ENCODE measurements around the gene EOLA1. TPM values are rescaled to one million over a fixed set of nuclear protein-coding genes. Genes with fewer than 3 reads are reported as not detected.
"Not testable (repeated sequence)": the region's sequence is repeated elsewhere in the genome, so short reads cannot be mapped to it uniquely, and the experiment has no call there.

EOLA1 gene
- total RNA-seq, 2 donors from 2014 or later = 66.3 to 72.5 TPM

DNA sequence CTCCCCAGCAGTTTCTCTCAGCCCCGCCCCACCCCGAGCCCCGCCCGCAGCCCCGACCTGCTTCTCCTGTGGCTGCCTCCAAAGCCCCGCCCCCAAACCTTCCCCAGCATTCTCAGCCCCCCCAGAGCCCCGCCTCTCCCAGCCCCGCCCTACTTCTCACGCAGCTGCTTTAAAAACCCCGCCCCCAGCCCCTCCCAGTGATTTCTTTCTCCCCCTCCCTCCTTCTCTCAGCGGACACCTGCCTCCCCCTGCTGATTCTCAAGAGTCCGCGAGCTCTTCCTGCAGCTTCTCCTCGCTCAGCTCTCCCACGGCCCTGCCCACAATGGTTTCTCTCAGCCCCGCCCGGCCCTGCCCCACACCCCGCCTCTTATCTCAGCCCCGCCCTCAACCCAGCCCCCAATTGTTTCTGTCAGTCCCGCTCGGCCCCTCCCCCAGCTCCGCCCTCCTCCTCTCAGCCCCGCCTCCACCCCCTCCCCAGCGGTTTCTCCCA, 636 bp upstream of the EOLA1 start:
- Mint-ChIP-seq H3K36me3 (ENCODE audit: low read depth) (no peaks in the 10 kb centered on the region), H3K27ac (peak overlapping the region; percentile 96), H3K4me1 (peaks cover 7% of the 10 kb centered on the region), H3K4me3 (peak overlapping the region; percentile 96), H3K27me3 (no peaks in the 10 kb centered on the region)
- ATAC-seq = peak; percentile 61
- DNase-seq = peak; percentile 72 to 88 (median 88)
- no peaks in the 10 kb centered on the region for H3K9me3 ChIP-seq (ENCODE audit: control insufficient read depth, low read length, poor library complexity, severe bottlenecking)

GRCh38 chrX:149541521-149542047, 772 bp downstream of the EOLA1 start:
- H3K36me3 Mint-ChIP-seq (ENCODE audit: low read depth) = no peaks in the 10 kb centered on the region
- DNase-seq (no peak), ATAC-seq (no peak)
- no peaks in the 10 kb centered on the region for H3K27me3 Mint-ChIP-seq
- peak overlapping the region; percentile 96 for H3K27ac Mint-ChIP-seq
- H3K4me1 Mint-ChIP-seq = peaks cover 7% of the 10 kb centered on the region
- peak overlapping the region; percentile 96 for H3K4me3 Mint-ChIP-seq
- H3K9me3 ChIP-seq (ENCODE audit: control insufficient read depth, low read length, poor library complexity, severe bottlenecking) = no peaks in the 10 kb centered on the region

DNA sequence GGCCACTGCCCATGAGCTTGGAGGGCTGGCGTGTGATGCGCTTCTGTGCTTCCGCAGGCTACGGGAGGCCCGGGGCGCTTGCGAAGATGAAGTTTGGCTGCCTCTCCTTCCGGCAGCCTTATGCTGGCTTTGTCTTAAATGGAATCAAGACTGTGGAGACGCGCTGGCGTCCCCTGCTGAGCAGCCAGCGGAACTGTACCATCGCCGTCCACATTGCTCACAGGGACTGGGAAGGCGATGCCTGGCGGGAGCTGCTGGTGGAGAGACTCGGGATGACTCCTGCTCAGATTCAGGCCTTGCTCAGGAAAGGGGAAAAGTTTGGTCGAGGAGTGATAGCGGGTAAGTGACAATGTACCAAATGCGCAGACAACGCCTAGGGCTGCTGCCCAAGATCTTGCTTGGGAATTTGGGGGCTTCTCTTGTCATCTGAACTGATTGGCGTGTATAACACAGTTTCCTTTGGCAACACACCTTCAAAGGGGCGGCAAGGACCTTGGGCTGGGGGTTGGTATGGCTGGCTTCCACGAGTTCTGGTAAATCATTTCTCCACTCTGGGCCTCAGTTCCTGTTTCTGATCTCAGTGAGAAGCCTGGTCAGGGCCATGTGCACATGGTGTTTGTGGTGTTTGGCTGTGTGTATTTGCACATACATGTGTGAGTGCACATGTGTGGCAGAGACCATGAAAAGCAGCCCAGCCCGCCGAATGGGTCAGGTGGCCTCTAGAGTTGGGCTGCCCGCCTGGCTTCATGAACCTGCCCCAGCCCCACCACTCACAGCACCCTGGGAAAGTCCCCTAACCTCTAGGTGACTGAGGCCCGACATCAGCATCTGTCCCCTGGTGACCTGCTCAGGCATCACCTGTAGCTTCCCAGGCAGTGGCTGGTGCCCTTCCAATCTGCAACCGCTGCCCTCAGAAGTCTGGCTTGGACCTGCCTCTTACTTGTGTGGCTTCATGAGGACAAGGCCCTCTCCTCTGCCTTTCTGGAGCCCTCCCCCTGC, 5.0 kb downstream of the EOLA1 start:
- ATAC-seq = peak; percentile 19
- not testable (repeated sequence) for H3K4me3 Mint-ChIP-seq; H3K9me3 ChIP-seq (ENCODE audit: control insufficient read depth, low read length, poor library complexity, severe bottlenecking); H3K27me3 Mint-ChIP-seq; H3K4me1 Mint-ChIP-seq; H3K27ac Mint-ChIP-seq; H3K36me3 Mint-ChIP-seq (ENCODE audit: low read depth); DNase-seq

GRCh38 chrX:149546962-149547361, 6.2 kb downstream of the EOLA1 start:
- DNase-seq, H3K27ac Mint-ChIP-seq, H3K4me1 Mint-ChIP-seq: not testable (repeated sequence)

GRCh38 chrX:149547782-149548181, 7.0 kb downstream of the EOLA1 start:
- ATAC-seq; H3K4me1 Mint-ChIP-seq; H3K36me3 Mint-ChIP-seq (ENCODE audit: low read depth); H3K27me3 Mint-ChIP-seq; DNase-seq; H3K4me3 Mint-ChIP-seq; H3K9me3 ChIP-seq (ENCODE audit: control insufficient read depth, low read length, poor library complexity, severe bottlenecking); H3K27ac Mint-ChIP-seq: not testable (repeated sequence)

More at GRCh38 chrX:149546962-149547361, 6.2 kb downstream of the EOLA1 start:
- not testable (repeated sequence) for H3K27me3 Mint-ChIP-seq; H3K4me3 Mint-ChIP-seq; H3K36me3 Mint-ChIP-seq (ENCODE audit: low read depth); H3K9me3 ChIP-seq (ENCODE audit: control insufficient read depth, low read length, poor library complexity, severe bottlenecking); ATAC-seq

GRCh38 chrX:149549701-149550100, 8.9 kb downstream of the EOLA1 start, which contains the start of gene HSFX3:
HSFX3 (minus strand) TSS chrX:149549924; CDS start chrX:149549852, 72 bp downstream.
- H3K27me3 Mint-ChIP-seq; H3K27ac Mint-ChIP-seq; H3K9me3 ChIP-seq (ENCODE audit: control insufficient read depth, low read length, poor library complexity, severe bottlenecking); H3K4me3 Mint-ChIP-seq; H3K36me3 Mint-ChIP-seq (ENCODE audit: low read depth); DNase-seq; H3K4me1 Mint-ChIP-seq; ATAC-seq: not testable (repeated sequence)

DNA sequence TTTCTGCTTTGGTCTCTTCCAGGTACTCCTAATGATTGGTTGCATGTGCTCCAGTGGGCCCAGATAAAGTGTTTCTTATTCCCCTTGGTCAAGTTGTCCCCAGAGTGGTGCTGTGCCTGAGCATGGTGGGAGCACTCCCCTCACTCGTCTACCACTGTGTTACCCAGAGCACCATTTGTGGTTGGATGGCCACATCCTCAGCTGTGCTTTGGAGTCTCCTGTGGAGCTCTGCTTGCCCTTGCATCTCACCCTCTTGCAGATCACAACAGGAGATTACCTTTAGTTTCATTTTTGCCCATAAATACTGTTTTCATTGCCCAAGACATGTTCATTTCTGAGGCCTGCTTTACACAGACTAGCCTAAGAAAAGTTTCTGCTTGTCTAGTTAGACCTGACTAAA, 9.6 kb downstream of the EOLA1 start:
- not testable (repeated sequence) for H3K9me3 ChIP-seq (ENCODE audit: control insufficient read depth, low read length, poor library complexity, severe bottlenecking); H3K4me1 Mint-ChIP-seq; H3K4me3 Mint-ChIP-seq; H3K27me3 Mint-ChIP-seq; ATAC-seq; H3K27ac Mint-ChIP-seq; H3K36me3 Mint-ChIP-seq (ENCODE audit: low read depth); DNase-seq

DNA sequence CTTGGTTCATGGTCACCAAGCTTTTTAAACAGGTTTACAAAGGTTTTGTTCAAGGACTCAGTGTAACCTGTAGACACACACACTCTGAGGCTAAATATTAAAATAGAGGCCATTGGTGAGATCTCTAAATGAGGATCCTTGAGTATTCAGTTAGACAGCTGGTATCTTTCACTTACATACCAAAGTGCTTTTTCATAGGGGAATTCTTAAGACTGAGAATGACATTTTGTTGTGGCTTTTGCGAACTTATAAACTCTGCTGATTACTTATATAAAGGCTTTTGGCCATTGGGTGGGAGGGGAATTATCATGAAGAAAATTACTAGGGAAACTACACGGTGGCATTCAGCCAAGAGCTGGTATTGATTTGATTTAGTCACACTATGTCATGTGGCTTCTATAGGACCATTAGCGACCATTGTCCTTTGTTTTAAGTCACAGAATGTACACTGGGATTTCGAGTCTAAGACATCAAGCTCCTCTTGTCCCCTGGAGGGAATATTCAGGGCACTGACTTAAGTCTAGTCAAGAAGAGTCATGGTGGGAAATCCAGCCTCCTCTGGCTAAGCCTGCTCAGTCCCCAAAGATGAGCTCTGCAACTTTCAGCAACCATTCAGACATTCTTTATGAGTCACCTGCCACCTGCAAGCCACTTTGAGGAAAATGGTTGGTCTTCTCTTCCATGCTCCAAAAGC, 10.6 kb downstream of the EOLA1 start:
- not testable (repeated sequence) for H3K4me1 Mint-ChIP-seq; DNase-seq; H3K4me3 Mint-ChIP-seq; ATAC-seq; H3K27ac Mint-ChIP-seq; H3K27me3 Mint-ChIP-seq; H3K36me3 Mint-ChIP-seq (ENCODE audit: low read depth); H3K9me3 ChIP-seq (ENCODE audit: control insufficient read depth, low read length, poor library complexity, severe bottlenecking)

GRCh38 chrX:149551939-149552248, 11.1 kb downstream of the EOLA1 start:
- not testable (repeated sequence) for ATAC-seq

DNA sequence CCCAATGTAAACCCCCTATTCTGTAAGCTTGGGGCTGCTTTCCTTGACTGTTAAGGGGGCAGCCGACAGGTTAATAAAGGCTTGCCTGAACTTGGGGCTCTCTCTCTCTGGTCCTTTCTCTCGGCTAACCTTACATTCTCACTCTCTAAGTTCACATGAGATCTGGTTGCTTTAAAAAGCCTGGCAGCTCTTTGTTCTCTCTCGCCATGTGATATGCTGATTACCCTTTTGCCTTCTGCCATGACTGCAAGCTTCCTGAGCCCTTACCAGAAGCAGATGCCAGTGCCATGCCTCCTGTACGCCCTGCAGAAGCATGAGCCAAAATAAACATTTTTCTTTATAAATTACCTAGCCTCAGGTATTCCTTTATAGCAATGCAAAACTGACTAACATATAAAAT, 14.4 kb downstream of the EOLA1 start:
- H3K36me3 Mint-ChIP-seq (ENCODE audit: low read depth); H3K27ac Mint-ChIP-seq; H3K9me3 ChIP-seq (ENCODE audit: control insufficient read depth, low read length, poor library complexity, severe bottlenecking); H3K4me1 Mint-ChIP-seq; DNase-seq; ATAC-seq; H3K27me3 Mint-ChIP-seq; H3K4me3 Mint-ChIP-seq: not testable (repeated sequence)

More at GRCh38 chrX:149551939-149552248, 11.1 kb downstream of the EOLA1 start:
- not testable (repeated sequence) for H3K9me3 ChIP-seq (ENCODE audit: control insufficient read depth, low read length, poor library complexity, severe bottlenecking); H3K36me3 Mint-ChIP-seq (ENCODE audit: low read depth); H3K4me3 Mint-ChIP-seq; DNase-seq; H3K4me1 Mint-ChIP-seq; H3K27me3 Mint-ChIP-seq; H3K27ac Mint-ChIP-seq

DNA sequence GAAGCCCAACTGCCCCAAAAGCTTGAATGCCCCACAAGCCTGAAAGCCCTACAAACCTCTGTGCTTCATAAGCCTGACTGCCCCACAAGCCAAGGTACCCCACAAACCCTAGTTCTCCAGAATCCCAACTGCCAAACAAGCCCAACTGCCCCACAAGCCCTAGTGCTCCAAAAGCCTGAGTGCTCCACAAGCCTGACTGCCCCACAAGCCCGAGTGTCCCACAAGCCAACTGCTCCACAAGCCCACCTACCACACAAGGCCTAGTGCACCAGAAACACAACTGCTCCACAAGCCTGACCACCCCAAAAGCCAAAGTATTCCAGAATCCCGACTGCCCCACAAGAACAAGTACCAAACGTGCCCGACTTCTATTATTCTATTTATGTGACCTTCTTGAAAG, 22.5 kb downstream of the EOLA1 start:
- no peak overlapping the region for H3K4me3 Mint-ChIP-seq
- H3K9me3 ChIP-seq (ENCODE audit: control insufficient read depth, low read length, poor library complexity, severe bottlenecking) = no peaks in the 10 kb centered on the region
- no peaks in the 10 kb centered on the region for H3K36me3 Mint-ChIP-seq (ENCODE audit: low read depth)
- no peak for ATAC-seq
- no peak for DNase-seq
- no peaks in the 10 kb centered on the region for H3K27me3 Mint-ChIP-seq
- no peaks in the 10 kb centered on the region for H3K4me1 Mint-ChIP-seq
- no peak overlapping the region for H3K27ac Mint-ChIP-seq

GRCh38 chrX:149567621-149568417, 27.0 kb downstream of the EOLA1 start:
- Mint-ChIP-seq H3K36me3 (ENCODE audit: low read depth) (no peaks in the 10 kb centered on the region), H3K4me1 (no peaks in the 10 kb centered on the region), H3K27ac (no peak overlapping the region), H3K4me3 (no peak overlapping the region), H3K27me3 (no peaks in the 10 kb centered on the region)
- DNase-seq (no peak), ATAC-seq (no peak)
- no peaks in the 10 kb centered on the region for H3K9me3 ChIP-seq (ENCODE audit: control insufficient read depth, low read length, poor library complexity, severe bottlenecking)

Data from T-helper 17 cell (primary cell).